H1 (cell line): ENCODE data around the gene RFK. TPM values are rescaled to one million over a fixed set of nuclear protein-coding genes. Genes with fewer than 3 reads are reported as not detected.

Experiments used
- CHD2 ChIP-seq: IDR thresholded peaks from 2 replicates; pipeline ENCODE4 v1.6.1; 2012; ENCODE audit warnings: low read length, improper control_type of control experiment
- CHD7 ChIP-seq: fragments of 300-600 bp; sonication (generic); IDR thresholded peaks from 2 replicates; pipeline ENCODE4 v1.7.1; 2012; ENCODE audit warnings: low read length, moderate library complexity, mild to moderate bottlenecking, inconsistent platforms; ENCODE audit not compliant: insufficient replicate concordance
- CREB1 ChIP-seq: IDR thresholded peaks from 2 replicates; pipeline ENCODE4 v1.6.1; 2012; ENCODE audit warnings: inconsistent platforms
- CTCF ChIP-seq, 3 experiments: IDR thresholded peaks; 1 replicate in 2 of 3; 2 replicates in 1 of 3; pipeline versions ENCODE4 v1.5.1 to v1.6.1; 2011; ENCODE audit warnings: low read length in 3 of 3, mild to moderate bottlenecking in 3 of 3, inconsistent platforms in 2 of 3, low read depth in 1 of 3, moderate library complexity in 1 of 3; ENCODE audit not compliant: insufficient read depth in 1 of 3; ENCODE audit errors: control extremely low read depth in 1 of 3
- FOSL1 ChIP-seq: IDR thresholded peaks from 2 replicates; pipeline ENCODE4 v1.6.1; 2011; ENCODE audit warnings: mild to moderate bottlenecking, low read depth, low read length, moderate library complexity; ENCODE audit not compliant: insufficient read depth
- POLR2AphosphoS5 ChIP-seq: IDR thresholded peaks from 2 replicates; pipeline ENCODE4 v1.6.1; 2011; ENCODE audit warnings: low read depth, low read length
- SRF ChIP-seq: IDR thresholded peaks from 2 replicates; pipeline ENCODE4 v1.6.1; 2011; ENCODE audit warnings: mild to moderate bottlenecking, low read depth, low read length, moderate library complexity
- TAF1 ChIP-seq: IDR thresholded peaks from 2 replicates; pipeline ENCODE4 v1.6.1; 2011; ENCODE audit warnings: mild to moderate bottlenecking, low read depth, low read length
- polyA plus RNA-seq, 7 experiments: library from polyadenylated mRNA; depleted of rRNA in 3 of 7; stranded (reverse) in 5 of 7; unstranded in 2 of 7; fragments of >200 nt in 5 of 7; fragments of 200-250 nt in 2 of 7; gene quantifications; 1 replicate in 5 of 7; 2 replicates in 1 of 7; 4 replicates in 1 of 7; pipeline versions ENCODE4 v1.2.1 to v1.2.3, GENCODE V29; 2011 to 2013; ENCODE audit warnings: missing spikeins in 2 of 7, mixed read lengths in 2 of 7
- total RNA-seq: library from RNA; stranded (reverse); fragmentation: NEBNext Ultra II Directional; extraction: Animal tissue kit (Norgen Biotek cat#: 25700); gene quantifications from 2 replicates; pipeline ENCODE4 v1.2.1, GENCODE V29; 2021

RFK gene
- total and polyA plus RNA-seq, 2 of the 8 experiments (the other 6 are each of a cell fraction or from before 2014, with no cell fraction given) = 4.3 to 10.6 TPM

GRCh38 chr9:76342858-76343257 lies 51.4 kb downstream of the RFK start (continued):
- TF ChIP-seq CHD7 (no peak), TAF1 (no peak), CREB1 (no peak), POLR2AphosphoS5 (no peak), FOSL1 (no peak), CHD2 (no peak), SRF (no peak), CTCF (IDR thresholded peaks at IDR 0.05; ENCODE audit: control extremely low read depth in 1 of 3, insufficient read depth in 1 of 3, low read depth in 1 of 3, low read length in 3 of 3) (no peak)
